Cardiac fibroblast (primary cell): ENCODE measurements around the gene STK32B.
A peak's percentile ranks its signal among the peaks of the same experiment; 100 is the strongest.

ENCODE experiments used
- DNase-seq, 2 donors: peaks; one replicate each; pipeline versions ENCODE4 v3.0.0 to v3.0.0-alpha.2; 2010; ENCODE audit warnings: low read depth in 2 of 2
- H3K4me3 ChIP-seq, 2 donors: replicated peaks in 1 of 2; 1 replicate in 1 of 2; 2 replicates in 1 of 2; pipeline ENCODE4 v1.5.1; 2011; ENCODE audit warnings: low read depth in 2 of 2, low read length in 2 of 2, mild to moderate bottlenecking in 2 of 2, moderate library complexity in 1 of 2
- TF ChIP-seq, protein P1 (sequence below): IDR thresholded peaks from one replicate; pipeline ENCODE4 v1.5.1; 2011; ENCODE audit warnings: low read depth, mild to moderate bottlenecking, low read length, inconsistent platforms

The STK32B gene

DNA sequence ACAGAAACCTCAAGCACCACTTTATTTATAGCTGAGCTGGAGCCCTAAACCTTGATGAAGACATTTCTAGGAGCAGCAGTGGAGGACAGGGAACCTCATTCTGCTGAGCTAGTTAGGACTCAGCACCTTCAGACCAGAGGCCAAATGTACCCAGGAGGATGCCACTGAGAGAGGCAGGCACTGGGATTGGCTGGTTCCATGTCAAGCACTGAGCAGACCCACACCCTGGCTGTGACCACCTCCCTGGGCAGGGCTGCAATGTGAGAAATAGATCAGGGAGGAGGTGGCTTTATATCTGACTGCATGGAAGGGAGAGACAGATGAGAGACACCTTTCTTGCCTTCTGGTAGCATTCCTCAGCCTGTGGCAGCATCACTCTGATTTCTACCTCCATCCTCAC, 304.6 kb downstream of the STK32B start:
- DNase-seq: no peak
- TF ChIP-seq, protein P1, sequence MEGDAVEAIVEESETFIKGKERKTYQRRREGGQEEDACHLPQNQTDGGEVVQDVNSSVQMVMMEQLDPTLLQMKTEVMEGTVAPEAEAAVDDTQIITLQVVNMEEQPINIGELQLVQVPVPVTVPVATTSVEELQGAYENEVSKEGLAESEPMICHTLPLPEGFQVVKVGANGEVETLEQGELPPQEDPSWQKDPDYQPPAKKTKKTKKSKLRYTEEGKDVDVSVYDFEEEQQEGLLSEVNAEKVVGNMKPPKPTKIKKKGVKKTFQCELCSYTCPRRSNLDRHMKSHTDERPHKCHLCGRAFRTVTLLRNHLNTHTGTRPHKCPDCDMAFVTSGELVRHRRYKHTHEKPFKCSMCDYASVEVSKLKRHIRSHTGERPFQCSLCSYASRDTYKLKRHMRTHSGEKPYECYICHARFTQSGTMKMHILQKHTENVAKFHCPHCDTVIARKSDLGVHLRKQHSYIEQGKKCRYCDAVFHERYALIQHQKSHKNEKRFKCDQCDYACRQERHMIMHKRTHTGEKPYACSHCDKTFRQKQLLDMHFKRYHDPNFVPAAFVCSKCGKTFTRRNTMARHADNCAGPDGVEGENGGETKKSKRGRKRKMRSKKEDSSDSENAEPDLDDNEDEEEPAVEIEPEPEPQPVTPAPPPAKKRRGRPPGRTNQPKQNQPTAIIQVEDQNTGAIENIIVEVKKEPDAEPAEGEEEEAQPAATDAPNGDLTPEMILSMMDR: no peak
- H3K4me3 ChIP-seq: no peak overlapping the region

DNA sequence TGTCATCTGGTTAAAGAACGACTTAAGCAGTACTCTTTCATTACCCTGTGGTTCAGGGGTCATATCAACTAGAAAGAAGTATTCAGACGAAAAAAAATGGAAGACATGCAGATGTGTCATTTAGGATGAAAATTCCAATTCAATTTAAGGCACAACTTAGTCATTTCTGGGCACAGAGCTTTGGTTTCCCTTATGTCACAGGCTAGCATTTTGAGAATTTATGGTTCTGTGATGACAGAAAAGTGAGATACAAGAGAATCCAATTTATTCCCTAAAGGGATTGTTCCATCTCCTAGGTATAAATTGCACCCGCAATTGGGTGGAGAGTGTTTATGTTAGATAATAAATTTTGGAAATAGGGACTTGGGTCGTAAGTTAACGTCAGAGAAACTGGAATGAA, 306.6 kb downstream of the STK32B start:
- H3K4me3 ChIP-seq: no peak overlapping the region
- DNase-seq: no peak
- TF ChIP-seq, protein P1: no peak

DNA sequence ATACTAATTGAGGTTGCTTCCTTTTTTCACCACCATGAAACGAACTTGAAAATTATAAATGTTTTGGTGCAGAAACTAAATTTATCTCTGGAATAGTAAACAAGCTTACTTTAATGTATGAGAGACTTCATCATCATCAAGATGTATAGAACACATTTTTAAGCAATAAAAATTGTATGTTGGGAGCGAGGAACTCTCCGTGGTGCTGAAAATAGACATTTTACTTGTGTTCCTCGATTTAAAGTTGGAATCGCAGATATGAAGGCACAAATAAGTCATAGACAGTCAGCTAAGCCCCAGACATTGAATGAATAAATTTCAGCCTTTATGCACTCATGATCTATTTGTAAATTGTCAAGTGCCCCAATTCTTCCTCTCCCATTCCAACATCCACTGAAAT, 310.7 kb downstream of the STK32B start:
- TF ChIP-seq, protein P1: no peak
- DNase-seq: peak; percentile 15 to 30

DNA sequence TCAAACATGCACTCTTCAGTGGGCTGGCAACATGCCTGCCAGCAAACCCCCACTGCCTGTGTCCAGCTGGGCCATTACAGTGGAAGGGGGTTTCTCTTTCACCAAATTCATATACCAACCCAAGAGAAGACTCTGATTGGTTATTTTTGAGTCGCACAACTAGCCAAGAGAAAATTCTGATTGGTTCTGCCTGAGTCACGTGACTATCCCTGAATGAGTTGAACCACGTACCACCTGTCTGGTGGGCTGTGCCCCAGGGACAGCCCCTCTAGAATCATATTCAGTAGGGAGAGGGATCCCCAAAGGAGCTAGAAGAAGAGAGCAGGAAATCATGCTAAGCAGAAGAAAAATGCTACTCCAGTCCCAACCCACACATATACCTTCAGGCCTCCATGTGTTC, 313.1 kb downstream of the STK32B start:
- no peak for DNase-seq
- TF ChIP-seq, protein P1: no peak

More for the DNA sequence above, 310.7 kb downstream of the STK32B start:
- H3K4me3 ChIP-seq: no peak overlapping the region

DNA sequence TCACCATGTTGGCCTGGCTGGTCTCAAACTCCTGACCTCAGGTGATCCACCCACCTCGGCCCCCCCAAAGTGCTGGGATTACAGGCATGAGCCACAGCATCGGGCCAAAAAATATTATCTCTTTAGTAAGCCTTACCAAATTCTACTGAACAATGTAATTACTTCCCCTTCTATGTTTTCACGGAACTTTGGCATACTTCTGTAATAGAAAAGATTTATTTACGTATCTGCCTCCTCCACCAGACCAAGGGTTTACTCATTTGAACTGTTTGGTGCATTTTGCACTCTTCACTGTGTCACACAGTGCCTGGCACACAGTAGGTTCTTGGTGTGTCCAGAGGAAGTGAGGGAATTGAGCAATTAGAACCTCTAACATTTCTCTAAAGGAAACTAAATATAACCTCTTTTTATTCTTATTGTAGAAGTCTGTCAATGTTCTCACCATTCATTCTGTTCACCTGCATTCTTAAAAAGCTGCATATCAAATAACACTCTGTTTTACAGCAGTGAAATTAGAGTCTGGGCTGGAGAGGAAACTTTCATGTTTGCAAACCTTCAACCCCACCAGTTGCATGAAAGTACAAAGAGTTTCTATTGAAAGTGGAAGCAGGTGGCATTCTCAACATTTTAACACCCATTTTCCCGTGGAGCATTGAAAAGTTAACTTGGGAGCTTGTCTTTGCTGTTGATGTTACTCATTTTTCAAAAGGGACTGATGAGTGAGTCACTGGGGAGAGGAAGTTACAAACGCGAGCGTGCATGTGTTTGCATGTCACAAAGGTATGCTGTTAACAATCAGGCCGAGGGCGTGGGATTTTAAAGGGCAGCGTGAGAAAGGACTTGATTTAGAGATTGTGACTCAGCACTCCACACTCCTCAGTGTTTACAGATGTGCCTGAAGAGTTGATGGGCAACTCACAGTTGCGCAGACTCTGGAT, 314.1 kb downstream of the STK32B start:
- TF ChIP-seq, protein P1: no peak
- H3K4me3 ChIP-seq: no peak overlapping the region
- peak; percentile 30 to 75 for DNase-seq

More for the DNA sequence above, 313.1 kb downstream of the STK32B start:
- H3K4me3 ChIP-seq: no peak overlapping the region

DNA sequence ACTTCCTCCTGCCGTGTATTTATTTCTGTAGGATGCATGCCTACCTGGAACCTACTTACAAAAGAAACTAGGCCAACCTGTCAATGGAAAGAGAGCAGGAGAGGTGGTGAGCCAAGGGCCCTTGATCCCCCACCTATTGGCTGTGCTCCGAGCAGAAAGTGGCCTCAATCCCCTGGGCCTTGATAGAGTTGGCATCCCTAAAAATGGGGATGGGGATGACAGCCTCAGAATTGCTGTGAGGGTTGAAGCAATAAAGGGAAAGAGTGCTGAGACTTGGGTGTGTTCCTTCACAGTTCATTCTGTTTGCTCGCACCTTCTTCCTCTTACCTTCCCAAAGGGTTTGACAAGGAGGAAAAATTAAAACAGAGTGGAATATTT, 314.7 kb downstream of the STK32B start:
- no peak for DNase-seq
- TF ChIP-seq, protein P1: no peak
- no peak overlapping the region for H3K4me3 ChIP-seq
